Tibial nerve (tissue), 3 donors: ENCODE results near the gene RCL1.

Experiments used
- CTCF ChIP-seq, 5 experiments: fragments of 200-600 bp in 3 of 5; fragments of 450-650 bp in 2 of 5; sonication (generic) in 3 of 5; IDR thresholded peaks; one replicate each; pipeline ENCODE4 v1.5.1; 2016 to 2019; ENCODE audit warnings: antibody characterized with exemption in 5 of 5, mild to moderate bottlenecking in 3 of 5, moderate library complexity in 2 of 5
- POLR2A ChIP-seq, 2 donors: fragments of 450-650 bp; IDR thresholded peaks; one replicate each; pipeline ENCODE4 v1.6.1; 2017; ENCODE audit warnings: antibody characterized with exemption in 2 of 2, mild to moderate bottlenecking in 2 of 2, moderate library complexity in 2 of 2

GRCh38 chr9:4755026-4755609 is 37.6 kb upstream of the RCL1 start:
- TF ChIP-seq POLR2A (IDR thresholded peaks at IDR 0.05) (no peak), CTCF (IDR thresholded peaks at IDR 0.05) (no peak)
